Type B pancreatic cell (in vitro differentiated cells): Measurements from ENCODE around the gene CACNA1S. TPM values are rescaled to one million over a fixed set of nuclear protein-coding genes. Genes with fewer than 3 reads are reported as not detected.

Source experiments
- DNase-seq: peaks from one replicate; pipeline ENCODE4 v3.0.0; 2021; ENCODE audit warnings: mixed read lengths; ENCODE audit not compliant: unreplicated experiment; ENCODE audit errors: extremely low spot score
- H3K27ac Mint-ChIP-seq: 2 replicates; pipeline ENCODE4 v1.8.0; 2021; ENCODE audit warnings: mild to moderate bottlenecking, mixed read lengths
- H3K27me3 Mint-ChIP-seq: 2 replicates; pipeline ENCODE4 v1.8.0; 2021; ENCODE audit warnings: mixed read lengths
- H3K36me3 Mint-ChIP-seq: 2 replicates; pipeline ENCODE4 v1.8.0; 2021; ENCODE audit warnings: mixed read lengths
- H3K4me1 Mint-ChIP-seq: one replicate; pipeline ENCODE4 v1.8.0; 2021; ENCODE audit warnings: mixed read lengths; ENCODE audit not compliant: unreplicated experiment
- H3K4me3 Mint-ChIP-seq: 2 replicates; pipeline ENCODE4 v1.8.0; 2021; ENCODE audit warnings: mild to moderate bottlenecking, mixed read lengths
- H3K9me3 Mint-ChIP-seq: 2 replicates; pipeline ENCODE4 v1.8.0; 2021; ENCODE audit warnings: mixed read lengths
- total RNA-seq: library from RNA; stranded (reverse); gene quantifications from 2 replicates; pipeline ENCODE4 v1.2.1, GENCODE V29; 2021; ENCODE audit warnings: low replicate concordance
- TF ChIP-seq, protein P1 (sequence below): fragments of 200-600 bp; sonication (generic); conservative IDR thresholded peaks from 2 replicates; pipeline ENCODE4 v1.5.0; 2021; ENCODE audit warnings: antibody characterized with exemption, mild to moderate bottlenecking

Gene CACNA1S
- total RNA-seq, 1 donor from 2014 or later: 0.12 TPM

DNA sequence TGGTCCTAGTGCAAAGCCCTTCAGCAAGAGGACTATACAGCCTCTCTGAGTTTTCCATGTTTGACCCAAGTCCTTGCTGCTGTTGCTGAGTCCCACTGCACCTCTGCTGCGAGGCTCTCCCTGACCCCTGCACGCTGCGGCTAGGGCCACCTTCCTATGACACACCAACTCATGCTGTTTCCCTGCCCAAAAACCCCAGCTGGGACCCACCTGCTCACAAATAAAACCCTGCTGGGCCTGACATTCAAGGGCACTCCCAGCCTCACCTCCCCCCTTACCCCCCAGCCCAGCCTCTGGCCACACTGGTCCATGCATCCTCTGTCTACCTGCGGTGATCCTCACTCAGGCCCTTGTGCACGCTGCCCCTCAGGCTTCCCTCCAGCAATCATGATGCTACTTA lies 27.1 kb upstream of the CACNA1S start:
- no peak for DNase-seq
- H3K4me3 Mint-ChIP-seq: no peak overlapping the region
- peaks cover 5% of the 10 kb centered on the region for H3K4me1 Mint-ChIP-seq
- TF ChIP-seq, protein P1, sequence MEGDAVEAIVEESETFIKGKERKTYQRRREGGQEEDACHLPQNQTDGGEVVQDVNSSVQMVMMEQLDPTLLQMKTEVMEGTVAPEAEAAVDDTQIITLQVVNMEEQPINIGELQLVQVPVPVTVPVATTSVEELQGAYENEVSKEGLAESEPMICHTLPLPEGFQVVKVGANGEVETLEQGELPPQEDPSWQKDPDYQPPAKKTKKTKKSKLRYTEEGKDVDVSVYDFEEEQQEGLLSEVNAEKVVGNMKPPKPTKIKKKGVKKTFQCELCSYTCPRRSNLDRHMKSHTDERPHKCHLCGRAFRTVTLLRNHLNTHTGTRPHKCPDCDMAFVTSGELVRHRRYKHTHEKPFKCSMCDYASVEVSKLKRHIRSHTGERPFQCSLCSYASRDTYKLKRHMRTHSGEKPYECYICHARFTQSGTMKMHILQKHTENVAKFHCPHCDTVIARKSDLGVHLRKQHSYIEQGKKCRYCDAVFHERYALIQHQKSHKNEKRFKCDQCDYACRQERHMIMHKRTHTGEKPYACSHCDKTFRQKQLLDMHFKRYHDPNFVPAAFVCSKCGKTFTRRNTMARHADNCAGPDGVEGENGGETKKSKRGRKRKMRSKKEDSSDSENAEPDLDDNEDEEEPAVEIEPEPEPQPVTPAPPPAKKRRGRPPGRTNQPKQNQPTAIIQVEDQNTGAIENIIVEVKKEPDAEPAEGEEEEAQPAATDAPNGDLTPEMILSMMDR: no peak
- H3K27me3 Mint-ChIP-seq: no peaks in the 10 kb centered on the region
- H3K9me3 Mint-ChIP-seq: no peaks in the 10 kb centered on the region
- H3K36me3 Mint-ChIP-seq: peaks cover 32% of the 10 kb centered on the region
- no peak overlapping the region for H3K27ac Mint-ChIP-seq

DNA sequence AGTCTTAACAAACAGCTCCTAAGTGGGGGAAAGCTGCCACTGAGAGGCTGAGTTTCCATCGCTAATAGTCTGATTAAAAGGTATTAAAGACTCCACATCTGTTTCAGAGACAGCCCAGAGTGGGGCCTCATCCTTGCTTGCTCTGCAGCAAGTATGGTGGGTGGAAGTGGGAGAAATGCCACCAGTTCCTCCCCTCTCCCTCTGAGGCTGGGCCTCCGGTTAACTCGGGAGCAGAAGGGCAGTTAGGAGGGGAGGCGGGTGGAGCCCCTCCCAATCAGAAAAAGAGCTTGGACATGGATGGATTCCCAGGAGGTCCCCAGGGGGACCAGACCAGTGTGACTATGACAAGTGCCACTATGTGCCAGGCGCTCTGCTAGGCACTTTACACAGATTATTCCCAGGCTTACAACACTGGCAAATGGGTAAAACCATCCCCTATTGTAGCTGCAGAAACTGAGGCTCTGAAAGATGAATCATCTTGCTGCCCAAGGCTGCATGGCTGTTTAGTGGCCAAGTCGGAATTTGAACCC lies 26.1 kb upstream of the CACNA1S start:
- TF ChIP-seq, protein P1: no peak
- no peak for DNase-seq
- no peak overlapping the region for H3K4me3 Mint-ChIP-seq
- H3K9me3 Mint-ChIP-seq: no peaks in the 10 kb centered on the region
- H3K27ac Mint-ChIP-seq: no peak overlapping the region
- peaks cover 5% of the 10 kb centered on the region for H3K4me1 Mint-ChIP-seq
- H3K36me3 Mint-ChIP-seq: peaks cover 26% of the 10 kb centered on the region
- H3K27me3 Mint-ChIP-seq: no peaks in the 10 kb centered on the region

DNA sequence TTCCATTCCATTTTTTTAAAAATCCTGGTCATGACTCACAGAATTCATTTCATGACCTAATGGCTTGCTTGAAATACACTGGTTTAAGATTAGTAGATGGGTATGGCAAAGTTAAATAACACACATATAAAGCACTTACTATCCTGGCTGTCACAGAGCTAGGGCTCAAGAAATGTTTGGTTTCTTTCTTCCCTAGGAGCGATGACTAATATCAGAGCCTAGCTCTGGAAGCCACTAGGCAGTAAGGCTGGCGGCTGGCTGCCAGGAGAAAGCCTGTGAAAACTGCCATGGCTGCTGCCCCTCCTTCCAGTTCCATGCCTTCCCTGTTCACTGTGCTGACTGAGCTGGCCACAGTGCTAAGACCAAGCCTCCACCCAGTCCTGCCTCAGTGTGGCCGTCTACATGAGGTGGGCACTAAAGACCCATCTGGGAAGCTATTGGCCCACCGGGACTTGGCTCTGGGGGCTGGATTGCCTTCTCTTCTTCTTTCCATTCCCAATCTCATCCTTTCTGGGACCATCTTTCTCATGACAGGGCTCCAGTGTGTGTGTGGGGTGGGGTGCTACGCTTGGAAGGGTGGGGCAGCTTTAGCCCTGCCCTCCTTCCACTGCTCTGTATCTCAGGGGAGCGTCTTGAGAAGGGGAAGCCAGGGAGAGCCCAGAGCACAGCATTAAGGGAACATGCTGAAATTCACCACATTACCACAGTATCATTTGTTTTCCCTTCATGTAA lies 25.5 kb upstream of the CACNA1S start:
- Mint-ChIP-seq H3K36me3 (peaks cover 25% of the 10 kb centered on the region), H3K27ac (no peak overlapping the region), H3K4me1 (peaks cover 5% of the 10 kb centered on the region), H3K4me3 (no peak overlapping the region), H3K9me3 (no peaks in the 10 kb centered on the region), H3K27me3 (no peaks in the 10 kb centered on the region)
- TF ChIP-seq, protein P1: no peak
- no peak for DNase-seq

DNA sequence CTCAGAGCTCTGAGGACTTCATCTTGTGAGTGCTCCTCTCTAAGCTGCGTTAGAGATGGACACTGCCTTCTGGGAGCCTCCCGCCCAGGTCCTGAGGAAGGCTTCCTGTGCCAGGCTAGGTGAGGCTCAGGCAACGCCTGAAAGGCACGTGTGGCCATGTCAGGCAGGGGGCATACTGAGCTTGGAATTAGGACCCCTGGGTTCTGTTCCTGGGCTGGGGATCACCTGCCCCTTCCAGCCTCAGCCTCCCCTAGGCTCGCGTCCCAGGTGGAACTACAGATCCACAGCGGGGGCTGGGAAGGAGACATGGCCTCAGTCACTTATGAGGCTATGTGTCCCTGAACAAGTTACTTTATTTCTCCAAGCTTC lies 24.8 kb upstream of the CACNA1S start:
- H3K27me3 Mint-ChIP-seq: no peaks in the 10 kb centered on the region
- H3K27ac Mint-ChIP-seq: no peak overlapping the region
- peaks cover 5% of the 10 kb centered on the region for H3K4me1 Mint-ChIP-seq
- peaks cover 22% of the 10 kb centered on the region for H3K36me3 Mint-ChIP-seq
- TF ChIP-seq, protein P1: no peak
- H3K9me3 Mint-ChIP-seq: no peaks in the 10 kb centered on the region
- no peak overlapping the region for H3K4me3 Mint-ChIP-seq
- no peak for DNase-seq

DNA sequence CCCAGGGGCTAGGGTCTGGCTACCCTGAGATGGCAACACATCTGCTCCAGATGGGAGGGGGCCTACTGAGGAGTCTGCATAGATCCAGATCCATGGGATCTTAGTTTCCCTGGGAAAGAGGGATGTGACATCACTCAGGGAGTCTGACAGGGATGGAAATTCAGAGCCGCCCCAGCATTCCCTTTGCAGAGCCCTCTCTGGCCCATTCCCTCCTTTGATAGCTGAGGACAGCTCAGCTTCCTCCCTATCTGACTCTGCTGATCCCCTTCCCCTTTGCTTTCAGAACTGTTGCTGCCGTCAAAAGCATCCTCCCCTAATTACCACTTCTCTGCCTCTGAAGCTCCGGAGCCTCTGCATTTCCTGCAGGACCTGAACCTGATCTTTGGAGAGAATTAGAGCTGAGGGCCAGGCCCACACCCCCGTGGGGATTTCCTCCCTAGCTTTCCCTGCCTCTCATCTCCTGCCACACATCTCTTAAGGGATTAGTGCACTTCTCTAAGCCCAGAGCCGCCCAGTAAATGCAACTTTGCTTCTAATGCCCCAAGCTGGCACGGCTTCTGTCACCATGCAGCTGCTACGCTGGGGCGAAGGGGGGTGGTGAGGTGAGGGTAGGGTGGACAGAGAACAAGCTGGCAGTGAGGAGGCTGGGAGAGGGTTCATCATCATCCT lies 24.3 kb upstream of the CACNA1S start:
- peaks cover 26% of the 10 kb centered on the region for H3K36me3 Mint-ChIP-seq
- H3K9me3 Mint-ChIP-seq: no peaks in the 10 kb centered on the region
- TF ChIP-seq, protein P1: no peak
- peaks cover 5% of the 10 kb centered on the region for H3K4me1 Mint-ChIP-seq
- no peaks in the 10 kb centered on the region for H3K27me3 Mint-ChIP-seq
- DNase-seq: no peak
- no peak overlapping the region for H3K4me3 Mint-ChIP-seq
- H3K27ac Mint-ChIP-seq: no peak overlapping the region
